HepG2 (cell line): Measurements from ENCODE around the gene CHRM2. TPM values are rescaled to one million over a fixed set of nuclear protein-coding genes. Genes with fewer than 3 reads are reported as not detected.

ENCODE experiments used
- ATAC-seq: fragments of 200-7000 bp; cut with Tn5 transposase; 3 replicates; pipeline ENCODE4 v1.9.1; 2020; ENCODE audit warnings: mild to moderate bottlenecking, moderate library complexity
- BruUV-seq: library from RNA; stranded (reverse); fragments of 400-500 nt; replicated peaks from 2 replicates; lab custom pipeline; 2021; lab: Mats Ljungman, UMichigan
- CTCF ChIA-PET: fragments of 300-600 bp; formaldehyde crosslinking; extraction: SDS; loops from one replicate; lab custom pipeline; 2021; ENCODE audit warnings: low total read pairs, inconsistent platforms, low intra/inter-chr PET ratio; lab: Yijun Ruan, JAX
- POLR2A ChIA-PET: fragments of 350-600 bp; sonication (Branson Sonifier 250); formaldehyde crosslinking; loops from one replicate; lab custom pipeline; 2020; ENCODE audit warnings: antibody characterized with exemption, inconsistent platforms; lab: Yijun Ruan, JAX
- DNase-seq: peaks from one replicate; pipeline ENCODE4 v3.0.0-alpha.2; 2015; ENCODE audit warnings: low spot score
- FAIRE-seq: peaks from 3 replicates; lab custom pipeline; 2011; peaks lifted over from hg19 to GRCh38; lab: Jason Lieb, UNC
- H2AFZ ChIP-seq: one replicate; pipeline ENCODE4 v1.6.1; 2011; ENCODE audit warnings: low read length, inconsistent platforms
- H3K27ac ChIP-seq: fragments of 300-600 bp; 3 replicates; pipeline ENCODE4 v1.8.0; 2011; ENCODE audit warnings: mixed run types, mild to moderate bottlenecking, mixed read lengths, low read length, inconsistent platforms; ENCODE audit not compliant: insufficient read depth; ENCODE audit errors: extremely low read length
- H3K27me3 ChIP-seq, 2 experiments: fragments of 200-600 bp in 1 of 2; 2 replicates in 1 of 2; 3 replicates in 1 of 2; pipeline versions ENCODE4 v1.6.0 to v1.8.0; 2011; ENCODE audit warnings: low read length in 2 of 2, mild to moderate bottlenecking in 2 of 2, moderate library complexity in 2 of 2, inconsistent platforms in 1 of 2; ENCODE audit not compliant: insufficient read depth in 2 of 2, control insufficient read depth in 1 of 2
- H3K36me3 ChIP-seq, 2 experiments: fragments of 200-600 bp in 1 of 2; replicated peaks in 1 of 2; 2 replicates in 1 of 2; 3 replicates in 1 of 2; pipeline versions ENCODE4 v1.5.1 to v1.8.0; 2011; ENCODE audit warnings: low read length in 2 of 2, inconsistent platforms in 1 of 2; ENCODE audit not compliant: insufficient read depth in 2 of 2, control insufficient read depth in 1 of 2
- H3K4me1 ChIP-seq: 2 replicates; pipeline ENCODE4 v1.5.1; 2012; ENCODE audit warnings: low read length, inconsistent platforms; ENCODE audit not compliant: insufficient read depth
- H3K4me2 ChIP-seq: 2 replicates; pipeline ENCODE4 v1.6.0; 2011; ENCODE audit warnings: low read depth, low read length, inconsistent platforms
- H3K4me3 ChIP-seq, 3 experiments: fragments of 200-600 bp in 1 of 3; sonication (generic), shearing (Covaris generic) in 1 of 3; replicated peaks in 1 of 3; 2 replicates each; pipeline ENCODE4 v1.5.1; 2011 to 2016; ENCODE audit warnings: low read length in 3 of 3, inconsistent platforms in 2 of 3, low read depth in 2 of 3, mild to moderate bottlenecking in 2 of 3, control low read depth in 1 of 3, mixed read lengths in 1 of 3; ENCODE audit not compliant: insufficient read depth in 1 of 3
- H3K79me2 ChIP-seq: one replicate; pipeline ENCODE4 v1.6.1; 2011; ENCODE audit warnings: low read length, inconsistent platforms; ENCODE audit not compliant: insufficient read depth
- H3K9ac ChIP-seq: 2 replicates; pipeline ENCODE4 v1.6.0; 2011; ENCODE audit warnings: mild to moderate bottlenecking, low read depth, low read length, inconsistent platforms; ENCODE audit not compliant: insufficient read depth
- H3K9me3 ChIP-seq: 2 replicates; pipeline ENCODE4 v1.5.1; 2012; ENCODE audit warnings: mild to moderate bottlenecking, low read length
- H4K20me1 ChIP-seq: 2 replicates; pipeline ENCODE4 v1.6.0; 2011; ENCODE audit warnings: inconsistent platforms, mild to moderate bottlenecking, low read length, moderate library complexity; ENCODE audit not compliant: insufficient read depth
- CHD4 ChIP-seq: fragments of 200-600 bp; sonication (generic); IDR thresholded peaks from 2 replicates; pipeline ENCODE4 v1.7.0; 2017; ENCODE audit warnings: mild to moderate bottlenecking, low read length, borderline replicate concordance
- MYC ChIP-seq: sonication (generic); formaldehyde crosslinking; IDR thresholded peaks from 2 replicates; pipeline ENCODE4 v1.9.0; 2021; ENCODE audit warnings: missing genetic modification reagents, borderline replicate concordance
- NCOA2 ChIP-seq: sonication (generic); formaldehyde crosslinking; IDR thresholded peaks from 2 replicates; pipeline ENCODE4 v1.8.0; 2022; ENCODE audit warnings: inconsistent platforms
- SNAPC2 ChIP-seq: sonication (generic); formaldehyde crosslinking; IDR thresholded peaks from 2 replicates; pipeline ENCODE4 v1.8.1; 2022; ENCODE audit warnings: mild to moderate bottlenecking, missing genetic modification reagents
- ZNF124 ChIP-seq: sonication (generic); formaldehyde crosslinking; IDR thresholded peaks from 2 replicates; pipeline ENCODE4 v1.4.0; 2020; ENCODE audit warnings: missing genetic modification reagents
- ZNF292 ChIP-seq: sonication (generic); formaldehyde crosslinking; IDR thresholded peaks from 2 replicates; pipeline ENCODE4 v1.8.1; 2022; ENCODE audit warnings: mild to moderate bottlenecking, low read depth, missing genetic modification reagents, borderline replicate concordance
- ZNF331 ChIP-seq: sonication (generic); formaldehyde crosslinking; IDR thresholded peaks from 2 replicates; pipeline ENCODE4 v1.4.0; 2020; ENCODE audit warnings: missing genetic modification reagents
- ZNF556 ChIP-seq: sonication (generic); formaldehyde crosslinking; IDR thresholded peaks from 2 replicates; pipeline ENCODE4 v1.4.0; 2020; ENCODE audit warnings: mild to moderate bottlenecking, missing genetic modification reagents, borderline replicate concordance
- WGBS: methylation state at CpG from one replicate; pipeline ENCODE4 v1.1.6; 2017; ENCODE audit warnings: low lambda C conversion rate; 5-methylcytosine and 5-hydroxymethylcytosine counted together
- in situ Hi-C: cut with HindIII; loops from 2 replicates; pipeline ENCODE4 v1.10.0; 2017; ENCODE audit warnings: low pct_unique_long_range_greater_than_20kb; ENCODE audit not compliant: extremely low pct_ligation_motif_present
- intact Hi-C: fragments of 100-400 bp; cut with micrococcal nuclease; formaldehyde crosslinking; loops from one replicate; pipeline ENCODE4 v1.10.0; 2022; ENCODE audit not compliant: unreplicated experiment
- polyA plus RNA-seq, 8 experiments: library from polyadenylated mRNA; depleted of rRNA in 3 of 8; stranded (reverse) in 7 of 8; unstranded in 1 of 8; fragments of >200 nt; fragmentation: Illumina TruSeq in 4 of 8; extraction: Trizol in 4 of 8; gene quantifications; 2 replicates each; pipeline versions ENCODE4 v1.2.1 to v1.2.3, GENCODE V29; 2011 to 2016; ENCODE audit warnings: low read depth in 4 of 8, missing spikeins in 1 of 8, mixed read lengths in 1 of 8; ENCODE audit not compliant: insufficient read depth in 1 of 8
- total RNA-seq, 5 experiments: library from RNA; depleted of rRNA; stranded (reverse); fragments of >200 nt; fragmentation: Illumina TruSeq; extraction: Trizol; gene quantifications; 2 replicates each; pipeline ENCODE4 v1.2.3, GENCODE V29; 2016; ENCODE audit warnings: low read depth in 1 of 5
- TF ChIP-seq, protein P1 (sequence below): sonication (generic); formaldehyde crosslinking; IDR thresholded peaks from 2 replicates; pipeline ENCODE4 v1.9.0; 2021; ENCODE audit warnings: missing genetic modification reagents, mild to moderate bottlenecking, borderline replicate concordance
- TF ChIP-seq, protein P2 (sequence below): sonication (generic); formaldehyde crosslinking; IDR thresholded peaks from 2 replicates; pipeline ENCODE4 v1.4.0; 2020; ENCODE audit warnings: missing genetic modification reagents

The CHRM2 gene
- total and polyA plus RNA-seq, 2 of the 13 experiments (the other 11 are each of a cell fraction or from before 2014, with no cell fraction given): not detected

DNA sequence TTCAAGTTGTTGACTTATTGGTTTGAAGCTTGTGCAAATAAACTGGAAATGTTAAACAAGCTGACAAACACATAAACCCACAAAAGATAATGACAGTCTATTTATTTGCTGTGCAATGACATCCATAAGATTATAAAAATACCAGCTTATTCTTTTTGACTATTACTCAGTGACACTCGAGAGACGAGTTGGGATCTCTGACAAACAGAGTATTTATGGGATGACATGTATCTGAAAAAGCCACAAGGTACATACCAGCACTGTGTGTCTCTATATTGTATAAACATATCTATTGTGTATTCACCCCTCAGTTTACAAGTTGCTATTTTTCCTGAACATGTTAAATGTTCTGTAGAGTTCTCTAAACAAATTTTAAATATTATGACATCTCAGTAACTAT lies 88.9 kb downstream of the CHRM2 start:
- intact Hi-C loops: no loop called here
- in situ Hi-C loops: no loop called here
- DNase-seq: no peak
- no peaks in the 10 kb centered on the region for H3K4me1 ChIP-seq
- no peaks in the 10 kb centered on the region for H4K20me1 ChIP-seq
- no peak overlapping the region for H3K4me3 ChIP-seq
- H3K27me3 ChIP-seq: no peaks in the 10 kb centered on the region
- H3K9ac ChIP-seq: no peak overlapping the region
- H3K36me3 ChIP-seq: no peaks in the 10 kb centered on the region
- TF ChIP-seq CHD4 (no peak), NCOA2 (CRISPR knock-in tag) (no peak), ZNF331 (no peak), ZNF556 (CRISPR knock-in tag) (no peak), ZNF292 (CRISPR knock-in tag) (no peak), SNAPC2 (CRISPR knock-in tag) (no peak), ZNF124 (CRISPR knock-in tag) (no peak), MYC (CRISPR knock-in tag) (no peak)
- TF ChIP-seq, protein P1, sequence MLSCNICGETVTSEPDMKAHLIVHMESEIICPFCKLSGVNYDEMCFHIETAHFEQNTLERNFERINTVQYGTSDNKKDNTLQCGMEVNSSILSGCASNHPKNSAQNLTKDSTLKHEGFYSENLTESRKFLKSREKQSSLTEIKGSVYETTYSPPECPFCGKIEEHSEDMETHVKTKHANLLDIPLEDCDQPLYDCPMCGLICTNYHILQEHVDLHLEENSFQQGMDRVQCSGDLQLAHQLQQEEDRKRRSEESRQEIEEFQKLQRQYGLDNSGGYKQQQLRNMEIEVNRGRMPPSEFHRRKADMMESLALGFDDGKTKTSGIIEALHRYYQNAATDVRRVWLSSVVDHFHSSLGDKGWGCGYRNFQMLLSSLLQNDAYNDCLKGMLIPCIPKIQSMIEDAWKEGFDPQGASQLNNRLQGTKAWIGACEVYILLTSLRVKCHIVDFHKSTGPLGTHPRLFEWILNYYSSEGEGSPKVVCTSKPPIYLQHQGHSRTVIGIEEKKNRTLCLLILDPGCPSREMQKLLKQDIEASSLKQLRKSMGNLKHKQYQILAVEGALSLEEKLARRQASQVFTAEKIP: no peak
- TF ChIP-seq, protein P2, sequence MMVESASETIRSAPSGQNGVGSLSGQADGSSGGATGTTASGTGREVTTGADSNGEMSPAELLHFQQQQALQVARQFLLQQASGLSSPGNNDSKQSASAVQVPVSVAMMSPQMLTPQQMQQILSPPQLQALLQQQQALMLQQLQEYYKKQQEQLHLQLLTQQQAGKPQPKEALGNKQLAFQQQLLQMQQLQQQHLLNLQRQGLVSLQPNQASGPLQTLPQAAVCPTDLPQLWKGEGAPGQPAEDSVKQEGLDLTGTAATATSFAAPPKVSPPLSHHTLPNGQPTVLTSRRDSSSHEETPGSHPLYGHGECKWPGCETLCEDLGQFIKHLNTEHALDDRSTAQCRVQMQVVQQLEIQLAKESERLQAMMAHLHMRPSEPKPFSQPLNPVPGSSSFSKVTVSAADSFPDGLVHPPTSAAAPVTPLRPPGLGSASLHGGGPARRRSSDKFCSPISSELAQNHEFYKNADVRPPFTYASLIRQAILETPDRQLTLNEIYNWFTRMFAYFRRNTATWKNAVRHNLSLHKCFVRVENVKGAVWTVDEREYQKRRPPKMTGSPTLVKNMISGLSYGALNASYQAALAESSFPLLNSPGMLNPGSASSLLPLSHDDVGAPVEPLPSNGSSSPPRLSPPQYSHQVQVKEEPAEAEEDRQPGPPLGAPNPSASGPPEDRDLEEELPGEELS (CRISPR knock-in tag): no peak
- no peak overlapping the region for H3K4me2 ChIP-seq
- no peak overlapping the region for H2AFZ ChIP-seq
- WGBS: 0% methylated on average over 2 of the region's 2 CpGs
- CTCF ChIA-PET: no interaction called here
- H3K9me3 ChIP-seq: no peaks in the 10 kb centered on the region
- H3K79me2 ChIP-seq: no peaks in the 10 kb centered on the region
- no peak for FAIRE-seq
- POLR2A ChIA-PET: no interaction called here
- H3K27ac ChIP-seq: no peak overlapping the region
- ATAC-seq: no peak
- no TSS peak for BruUV-seq
